AG04450 (cell line): ENCODE measurements around the gene RGS6. TPM values are rescaled to one million over a fixed set of nuclear protein-coding genes. Genes with fewer than 3 reads are reported as not detected.

Experiments
- CTCF ChIA-PET: fragments of 300-600, 350-600 bp; formaldehyde crosslinking; extraction: SDS; loops from one replicate; lab custom pipeline; 2022; ENCODE audit warnings: antibody characterized with exemption, inconsistent platforms; lab: Charles Lee
- POLR2A ChIA-PET: fragments of 350-600 bp; formaldehyde crosslinking; extraction: SDS; loops from one replicate; lab custom pipeline; 2021; ENCODE audit warnings: antibody characterized with exemption, inconsistent platforms; lab: Yijun Ruan, JAX
- DNase-seq: peaks from one replicate; pipeline ENCODE4 v3.0.0-alpha.2; 2011; ENCODE audit warnings: low read depth, low spot score
- H3K27ac ChIP-seq: one replicate; pipeline ENCODE4 v1.5.1; 2012; ENCODE audit warnings: low read depth, low read length, control low read depth
- H3K27me3 ChIP-seq: one replicate; pipeline ENCODE4 v1.6.0; 2012; ENCODE audit warnings: low read length; ENCODE audit not compliant: control insufficient read depth, insufficient read depth
- H3K4me3 ChIP-seq: 2 replicates; pipeline ENCODE4 v1.5.1; 2011; ENCODE audit warnings: mild to moderate bottlenecking, low read depth, low read length, control low read depth
- H3K9me3 ChIP-seq: 2 replicates; pipeline ENCODE4 v1.5.1; 2012; ENCODE audit warnings: low read length; ENCODE audit not compliant: control insufficient read depth, insufficient read depth
- polyA plus RNA-seq: library from polyadenylated mRNA; depleted of rRNA; stranded (reverse); fragments of >200 nt; gene quantifications from 2 replicates; pipeline ENCODE4 v1.2.3, GENCODE V29; 2011
- TF ChIP-seq, protein P1 (sequence below): IDR thresholded peaks from 2 replicates; pipeline ENCODE4 v1.5.1; 2011; ENCODE audit warnings: low read depth, low read length, control low read depth, inconsistent platforms

RGS6 gene
- polyA plus RNA-seq, 1 experiment: not detected

DNA sequence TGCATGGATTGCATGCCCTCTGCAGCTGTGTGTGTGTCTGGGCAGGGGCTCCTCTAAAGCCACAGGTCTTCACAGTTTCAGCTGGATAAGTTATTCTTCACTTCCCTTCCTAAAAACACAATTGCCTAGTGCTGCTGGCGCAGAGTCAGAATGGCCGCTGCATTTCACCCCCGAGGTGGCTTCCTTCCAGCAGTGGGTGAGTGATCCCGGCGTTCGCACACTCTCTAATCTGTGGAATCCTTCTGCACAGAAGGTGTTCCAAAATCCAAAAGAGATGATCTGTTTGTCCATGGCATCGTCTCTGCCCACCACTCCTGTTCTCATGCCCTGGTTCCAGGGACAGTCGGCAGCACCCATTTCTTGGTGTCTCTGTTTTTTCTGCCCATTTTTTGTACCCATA lies 620.9 kb downstream of the RGS6 start:
- H3K27ac ChIP-seq: no peak overlapping the region
- CTCF ChIA-PET: no interaction called here
- no peak for DNase-seq
- POLR2A ChIA-PET: interaction anchor here (0.6 to 1.0 kb wide), 2 partner anchors 36 to 55 kb away, joined by 4 to 5 read pairs; no protein-coding TSS in a partner anchor
- no peak overlapping the region for H3K4me3 ChIP-seq
- H3K27me3 ChIP-seq: no peaks in the 10 kb centered on the region
- no peaks in the 10 kb centered on the region; the same call in 1 of the 2 replicates for H3K9me3 ChIP-seq
- TF ChIP-seq, protein P1, sequence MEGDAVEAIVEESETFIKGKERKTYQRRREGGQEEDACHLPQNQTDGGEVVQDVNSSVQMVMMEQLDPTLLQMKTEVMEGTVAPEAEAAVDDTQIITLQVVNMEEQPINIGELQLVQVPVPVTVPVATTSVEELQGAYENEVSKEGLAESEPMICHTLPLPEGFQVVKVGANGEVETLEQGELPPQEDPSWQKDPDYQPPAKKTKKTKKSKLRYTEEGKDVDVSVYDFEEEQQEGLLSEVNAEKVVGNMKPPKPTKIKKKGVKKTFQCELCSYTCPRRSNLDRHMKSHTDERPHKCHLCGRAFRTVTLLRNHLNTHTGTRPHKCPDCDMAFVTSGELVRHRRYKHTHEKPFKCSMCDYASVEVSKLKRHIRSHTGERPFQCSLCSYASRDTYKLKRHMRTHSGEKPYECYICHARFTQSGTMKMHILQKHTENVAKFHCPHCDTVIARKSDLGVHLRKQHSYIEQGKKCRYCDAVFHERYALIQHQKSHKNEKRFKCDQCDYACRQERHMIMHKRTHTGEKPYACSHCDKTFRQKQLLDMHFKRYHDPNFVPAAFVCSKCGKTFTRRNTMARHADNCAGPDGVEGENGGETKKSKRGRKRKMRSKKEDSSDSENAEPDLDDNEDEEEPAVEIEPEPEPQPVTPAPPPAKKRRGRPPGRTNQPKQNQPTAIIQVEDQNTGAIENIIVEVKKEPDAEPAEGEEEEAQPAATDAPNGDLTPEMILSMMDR: no peak

DNA sequence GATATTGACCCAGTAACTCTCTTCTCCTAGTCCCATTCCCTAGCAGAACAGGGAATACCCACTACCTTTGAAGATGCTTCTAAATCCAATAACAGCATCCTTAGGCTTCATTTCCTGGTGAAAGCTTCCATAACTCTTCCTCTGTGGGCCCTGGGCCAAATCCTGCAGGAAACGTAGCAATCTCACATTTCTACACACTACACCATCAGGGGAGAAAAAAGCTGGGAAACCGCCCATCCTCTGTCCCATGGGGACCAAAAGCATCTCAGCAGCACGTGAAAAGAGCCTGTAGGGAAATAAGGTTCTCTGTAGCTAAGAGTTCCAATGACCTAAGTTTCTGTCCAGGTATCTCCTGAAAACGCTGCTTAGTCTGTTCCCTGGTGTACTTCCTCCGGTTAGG lies 621.4 kb downstream of the RGS6 start:
- DNase-seq: no peak
- Histone ChIP-seq H3K9me3 (no peaks in the 10 kb centered on the region; the same call in 1 of the 2 replicates), H3K4me3 (no peak overlapping the region), H3K27me3 (no peaks in the 10 kb centered on the region), H3K27ac (no peak overlapping the region)
- ChIA-PET POLR2A (interaction anchor here (0.6 kb wide), 1 partner anchor 36 kb away, joined by 5 read pairs; no protein-coding TSS in a partner anchor), CTCF (interaction anchor here (0.5 to 0.6 kb wide), 2 partner anchors 45 to 352 kb away, joined by 3 read pairs; no protein-coding TSS in a partner anchor)
- TF ChIP-seq, protein P1: no peak

DNA sequence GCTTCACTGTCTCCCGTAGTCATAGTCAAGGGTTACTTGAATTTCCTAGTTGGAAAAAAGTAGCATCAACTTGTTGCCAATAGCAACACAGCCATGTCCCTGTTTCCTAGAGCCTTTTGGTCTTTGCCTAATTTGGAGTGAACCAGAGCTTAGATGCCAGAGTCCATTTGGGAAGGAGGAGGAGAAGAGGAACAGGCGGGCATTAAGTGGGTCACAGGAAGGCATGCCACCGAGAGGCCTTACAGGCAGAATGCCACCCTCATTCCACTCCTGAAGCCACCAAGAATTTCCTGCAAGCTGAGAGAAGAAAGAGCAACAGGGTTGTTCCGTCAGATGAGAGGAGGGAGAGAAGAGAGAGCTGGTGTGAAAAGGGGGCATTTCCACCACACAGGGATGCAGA lies 622.2 kb downstream of the RGS6 start:
- H3K4me3 ChIP-seq: no peak overlapping the region
- H3K27ac ChIP-seq: no peak overlapping the region
- DNase-seq: no peak
- H3K27me3 ChIP-seq: no peaks in the 10 kb centered on the region
- TF ChIP-seq, protein P1: no peak
- ChIA-PET POLR2A (no interaction called here), CTCF (interaction anchor here (0.5 to 0.6 kb wide), 2 partner anchors 45 to 351 kb away, joined by 3 read pairs; no protein-coding TSS in a partner anchor)
- no peaks in the 10 kb centered on the region; the same call in 1 of the 2 replicates for H3K9me3 ChIP-seq

DNA sequence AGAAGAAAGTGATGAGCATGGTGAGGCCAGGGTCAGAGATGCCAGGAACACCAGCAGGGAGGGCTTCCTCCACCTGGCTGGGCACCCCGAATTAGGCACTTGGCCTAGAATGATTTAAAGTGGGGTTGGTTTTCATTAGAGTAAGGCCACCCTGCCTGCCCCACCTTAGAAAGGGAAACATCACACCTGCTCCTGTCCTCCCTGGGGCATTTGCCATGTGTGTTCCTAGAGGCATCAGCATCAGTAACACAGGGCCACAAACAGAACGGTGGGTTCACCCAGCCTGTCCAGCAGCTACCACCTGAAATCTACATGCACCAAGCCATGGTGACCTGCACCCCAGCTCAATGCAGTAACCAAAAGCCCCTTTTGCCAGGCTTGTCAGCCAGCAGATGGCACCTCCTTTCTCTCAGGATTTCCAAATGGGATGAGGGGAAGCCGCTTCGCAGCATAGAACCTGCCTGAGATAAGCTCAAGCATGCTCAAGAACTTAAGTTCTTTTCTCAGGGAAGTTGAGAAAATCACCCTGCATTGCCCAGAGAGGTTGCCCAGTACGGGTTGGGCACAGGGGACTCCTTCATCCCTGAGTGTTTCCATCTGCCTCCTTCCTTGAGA lies 622.9 kb downstream of the RGS6 start:
- H3K27ac ChIP-seq: no peak overlapping the region
- DNase-seq: no peak
- no peaks in the 10 kb centered on the region for H3K27me3 ChIP-seq
- POLR2A ChIA-PET: no interaction called here
- CTCF ChIA-PET: no interaction called here
- TF ChIP-seq, protein P1: no peak
- no peak overlapping the region for H3K4me3 ChIP-seq
- no peaks in the 10 kb centered on the region for H3K9me3 ChIP-seq

DNA sequence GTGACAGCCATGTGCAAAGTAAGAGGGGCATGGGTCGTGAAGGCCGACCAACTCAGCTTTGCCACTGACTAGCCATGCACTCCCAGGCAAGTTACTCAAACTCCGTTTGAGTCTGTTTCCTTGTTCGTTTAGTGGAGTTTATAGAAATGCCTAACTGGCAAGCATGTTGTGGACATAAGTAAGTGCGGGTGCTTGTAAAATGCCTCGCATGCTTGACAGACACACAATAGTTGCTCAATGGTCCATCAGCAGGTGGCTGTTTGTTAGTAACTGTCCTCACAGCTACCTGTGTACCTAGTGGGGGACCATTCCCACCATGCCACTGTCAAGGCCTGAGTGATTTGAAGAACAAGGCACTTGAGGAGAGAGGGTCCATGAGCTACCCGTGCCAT lies 623.4 kb downstream of the RGS6 start:
- Histone ChIP-seq H3K27ac (no peak overlapping the region), H3K9me3 (no peaks in the 10 kb centered on the region), H3K4me3 (no peak overlapping the region), H3K27me3 (no peaks in the 10 kb centered on the region)
- ChIA-PET POLR2A (no interaction called here), CTCF (no interaction called here)
- TF ChIP-seq, protein P1: no peak
- no peak for DNase-seq
